Activated CD4-positive, alpha-beta memory T cell treated with anti-CD3 and anti-CD28 coated beads, Interleukin-2, amount 10 ng/mL, durations not matched to agents 7 days and 5 days (primary cell): Measurements from ENCODE around the gene RHOA. TPM values are rescaled to one million over a fixed set of nuclear protein-coding genes. Genes with fewer than 3 reads are reported as not detected.

Experiments used
- CTCF ChIA-PET: fragments of 350-600 bp; sonication (Branson Sonifier 250); formaldehyde crosslinking; loops from one replicate; lab custom pipeline; 2021; ENCODE audit warnings: antibody characterized with exemption, inconsistent platforms; lab: Charles Lee
- POLR2A ChIA-PET: fragments of 350-600 bp; sonication (Branson Sonifier 250); formaldehyde crosslinking; loops from one replicate; lab custom pipeline; 2021; ENCODE audit warnings: antibody characterized with exemption; lab: Charles Lee
- DNase-seq: peaks from one replicate; pipeline ENCODE4 v3.0.0-alpha.2; 2020
- H3K27ac Mint-ChIP-seq: one replicate; pipeline ENCODE4 v1.8.0; 2021; ENCODE audit warnings: mild to moderate bottlenecking, mixed read lengths
- H3K27me3 Mint-ChIP-seq: one replicate; pipeline ENCODE4 v1.8.0; 2021; ENCODE audit warnings: mixed read lengths
- H3K36me3 Mint-ChIP-seq: one replicate; pipeline ENCODE4 v1.8.0; 2021; ENCODE audit warnings: low read depth, mixed read lengths
- H3K4me1 Mint-ChIP-seq: one replicate; pipeline ENCODE4 v1.8.0; 2021; ENCODE audit warnings: mixed read lengths
- H3K4me3 Mint-ChIP-seq: one replicate; pipeline ENCODE4 v1.8.0; 2021; ENCODE audit warnings: mild to moderate bottlenecking, mixed read lengths
- H3K9me3 Mint-ChIP-seq: one replicate; pipeline ENCODE4 v1.8.0; 2021; ENCODE audit warnings: mixed read lengths
- total RNA-seq, 2 experiments: library from RNA; stranded (reverse); gene quantifications; one replicate each; pipeline ENCODE4 v1.2.3, GENCODE V29; 2021

RHOA gene
- total RNA-seq, 2 experiments from 2014 or later, result 504 to 505 TPM

DNA sequence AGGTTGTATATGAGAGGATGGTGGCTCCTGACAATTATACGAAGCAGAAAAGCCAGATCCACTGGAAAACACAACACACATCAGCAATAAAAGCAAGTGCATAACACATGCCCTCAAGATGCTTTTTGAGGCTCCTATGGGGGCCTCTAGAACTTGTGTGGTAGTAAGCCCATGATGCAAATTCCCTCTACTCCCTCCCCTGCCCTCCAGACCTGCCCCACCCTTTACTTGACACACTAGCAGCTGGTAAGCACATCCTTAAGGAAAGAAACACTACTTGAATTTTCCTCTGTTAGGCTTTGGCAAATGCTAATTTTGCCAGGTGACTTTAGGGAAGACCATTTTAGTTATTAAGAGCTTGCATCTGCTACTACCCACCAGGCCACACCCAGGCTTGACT, 101.1 kb downstream of the RHOA start:
- Mint-ChIP-seq H3K4me1 (peaks cover 2% of the 10 kb centered on the region), H3K36me3 (peaks cover 46% of the 10 kb centered on the region), H3K27ac (no peak overlapping the region), H3K27me3 (no peaks in the 10 kb centered on the region), H3K9me3 (no peaks in the 10 kb centered on the region), H3K4me3 (no peak overlapping the region)
- DNase-seq, result no peak
- ChIA-PET CTCF (no interaction called here), POLR2A (interaction anchor here (1.1 kb wide), 1 partner anchor 84 kb away, joined by 3 read pairs; no protein-coding TSS in a partner anchor)

Other genes with a start within 250 kb of the RHOA start
- gene CCDC71, start 245.6 kb downstream of the RHOA start, total RNA-seq, result 10 to 100 TPM; 19.9 to 20.9 TPM
- 1 to 10 TPM; 1.2 to 1.4 TPM for gene KLHDC8B, start 240.4 kb downstream of the RHOA start, total RNA-seq
- gene C3orf62, start 134.7 kb downstream of the RHOA start, total RNA-seq, result 1 to 10 TPM; 6.9 to 7.1 TPM
- 10 to 100 TPM; 77.8 to 85.0 TPM for gene USP4, start 71.9 kb downstream of the RHOA start, total RNA-seq
- gene GPX1, start 53.6 kb downstream of the RHOA start, total RNA-seq, result 10 to 100 TPM; 71.5 to 76.8 TPM
- 10 to 100 TPM; 19.7 to 22.4 TPM for gene TCTA, start 447 bp upstream of the RHOA start, total RNA-seq
- gene AMT, start 10.5 kb upstream of the RHOA start, total RNA-seq, result 1 to 10 TPM; 3.5 to 5.2 TPM
- 10 to 100 TPM; 23.8 to 25.5 TPM for gene NICN1, start 17.3 kb upstream of the RHOA start, total RNA-seq
- gene DAG1, start 58.3 kb upstream of the RHOA start, total RNA-seq, result 10 to 100 TPM; 13.8 to 16.5 TPM
- under 1 TPM; 0.03 to 0.05 TPM for gene BSN, start 142.5 kb upstream of the RHOA start, total RNA-seq